Activated naive CD4-positive, alpha-beta T cell treated with anti-CD3 and anti-CD28 coated beads for 36 hours (primary cell): ENCODE data around the gene PTTG1. TPM values are rescaled to one million over a fixed set of nuclear protein-coding genes. Genes with fewer than 3 reads are reported as not detected.
A peak's percentile ranks its signal among the peaks of the same experiment; 100 is the strongest.

ENCODE experiments used
- CTCF ChIA-PET: fragments of 350-600 bp; sonication (Branson Sonifier 250); formaldehyde crosslinking; loops from one replicate; lab custom pipeline; 2021; ENCODE audit warnings: antibody characterized with exemption; lab: Charles Lee
- DNase-seq: peaks from one replicate; pipeline ENCODE4 v3.0.0-alpha.2; 2020
- H3K27ac Mint-ChIP-seq: one replicate; pipeline ENCODE4 v1.8.0; 2021; ENCODE audit warnings: mild to moderate bottlenecking, mixed read lengths
- H3K27me3 Mint-ChIP-seq: one replicate; pipeline ENCODE4 v1.8.0; 2021; ENCODE audit warnings: low read depth, mixed read lengths
- H3K36me3 Mint-ChIP-seq: one replicate; pipeline ENCODE4 v1.8.0; 2021; ENCODE audit warnings: low read depth, mixed read lengths
- H3K4me1 Mint-ChIP-seq: one replicate; pipeline ENCODE4 v1.8.0; 2021; ENCODE audit warnings: low read depth, mixed read lengths
- H3K4me3 Mint-ChIP-seq: one replicate; pipeline ENCODE4 v1.8.0; 2021; ENCODE audit warnings: mild to moderate bottlenecking, moderate library complexity, mixed read lengths
- H3K9me3 Mint-ChIP-seq: one replicate; pipeline ENCODE4 v1.8.0; 2021; ENCODE audit warnings: mixed read lengths
- intact Hi-C: fragments of 100-400 bp; cut with micrococcal nuclease; formaldehyde crosslinking; loops from one replicate; pipeline ENCODE4 v1.15.1; 2023
- total RNA-seq, 2 experiments: library from RNA; stranded (reverse); gene quantifications; one replicate each; pipeline ENCODE4 v1.2.3, GENCODE V29; 2021

PTTG1 gene
- total RNA-seq, 2 experiments from 2014 or later = 254 to 270 TPM

- H3K36me3 Mint-ChIP-seq = no peaks in the 10 kb centered on the region
- H3K9me3 Mint-ChIP-seq = no peaks in the 10 kb centered on the region
- no peak for DNase-seq
- H3K27ac Mint-ChIP-seq = no peak overlapping the region
- peaks cover 3% of the 10 kb centered on the region for H3K27me3 Mint-ChIP-seq
- H3K4me1 Mint-ChIP-seq = peaks cover 14% of the 10 kb centered on the region
- intact Hi-C loops = no loop called here
- no peak overlapping the region for H3K4me3 Mint-ChIP-seq
- CTCF ChIA-PET = interaction anchor here (2.6 kb wide), 1 partner anchor 18 kb away, joined by 16 read pairs; no protein-coding TSS in a partner anchor
Measured at GRCh38 chr5:160457252-160457651, 35.6 kb downstream of the PTTG1 start.

DNA sequence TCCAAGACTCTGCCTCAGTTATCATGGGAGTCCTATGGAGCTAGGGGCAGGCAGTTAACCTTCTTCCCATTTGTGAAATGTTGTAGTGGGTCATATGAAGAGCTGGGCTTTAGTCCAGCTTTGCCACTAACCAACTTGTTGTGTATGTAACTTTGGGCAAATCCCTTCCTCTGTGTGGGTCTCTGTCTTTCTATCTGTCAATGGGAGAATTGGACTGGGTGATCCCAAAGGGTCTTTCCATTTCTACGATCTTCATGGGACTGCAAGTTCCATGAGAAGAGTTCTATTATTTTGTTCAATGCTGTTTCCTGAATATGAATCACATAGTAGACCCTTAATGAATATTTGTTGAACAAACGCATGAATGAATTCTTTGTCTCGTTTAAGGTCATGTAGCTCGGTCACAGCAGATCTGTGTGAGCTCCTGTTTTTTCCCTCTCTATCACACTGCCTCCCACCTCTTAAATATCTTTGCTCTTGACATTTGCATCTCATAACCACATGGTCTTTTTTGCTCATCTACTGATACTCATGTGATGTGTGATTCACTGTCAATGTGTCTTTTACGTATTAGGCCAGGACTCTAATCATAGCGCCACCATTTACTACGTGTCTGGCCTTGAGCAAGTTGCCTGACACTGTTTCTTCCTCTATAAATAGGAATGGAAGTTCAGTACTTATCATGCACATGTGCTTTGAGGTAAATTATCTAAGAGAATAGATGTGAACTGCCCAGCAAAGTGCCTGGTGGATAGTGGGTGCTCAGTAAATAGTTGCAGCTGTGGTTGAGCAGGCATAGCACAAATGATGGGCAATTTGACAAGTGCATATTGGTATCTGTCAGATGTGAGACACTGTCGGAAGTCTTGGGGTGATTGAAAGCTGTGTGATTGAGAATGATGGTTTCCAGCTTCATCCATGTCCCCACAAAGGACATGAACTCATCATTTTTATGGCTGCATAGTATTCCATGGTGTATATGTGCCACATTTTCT is 37.4 kb downstream of the PTTG1 start:
- intact Hi-C loops = no loop called here
- Mint-ChIP-seq H3K9me3 (no peaks in the 10 kb centered on the region), H3K27me3 (peaks cover 3% of the 10 kb centered on the region), H3K4me3 (no peak overlapping the region), H3K36me3 (no peaks in the 10 kb centered on the region), H3K4me1 (peaks cover 20% of the 10 kb centered on the region), H3K27ac (no peak overlapping the region)
- DNase-seq = no peak
- CTCF ChIA-PET = interaction anchor here (1.3 to 2.9 kb wide), 3 partner anchors 20 to 39 kb away, joined by 3 to 21 read pairs (median 16); no protein-coding TSS in a partner anchor

- Mint-ChIP-seq H3K4me1 (peaks cover 32% of the 10 kb centered on the region), H3K27ac (no peak overlapping the region), H3K27me3 (peaks cover under 1% of the 10 kb centered on the region), H3K9me3 (no peaks in the 10 kb centered on the region), H3K36me3 (no peaks in the 10 kb centered on the region), H3K4me3 (no peak overlapping the region)
- no peak for DNase-seq
- intact Hi-C loops = loop anchor here (1.0 kb wide), 1 partner anchor 21 kb away; no protein-coding TSS in a partner anchor
- CTCF ChIA-PET = interaction anchor here (1.1 to 2.9 kb wide), 3 partner anchors 22 to 47 kb away, joined by 3 to 21 read pairs (median 6); no protein-coding TSS in a partner anchor
Measured at GRCh38 chr5:160460377-160461049, 38.9 kb downstream of the PTTG1 start.

DNA sequence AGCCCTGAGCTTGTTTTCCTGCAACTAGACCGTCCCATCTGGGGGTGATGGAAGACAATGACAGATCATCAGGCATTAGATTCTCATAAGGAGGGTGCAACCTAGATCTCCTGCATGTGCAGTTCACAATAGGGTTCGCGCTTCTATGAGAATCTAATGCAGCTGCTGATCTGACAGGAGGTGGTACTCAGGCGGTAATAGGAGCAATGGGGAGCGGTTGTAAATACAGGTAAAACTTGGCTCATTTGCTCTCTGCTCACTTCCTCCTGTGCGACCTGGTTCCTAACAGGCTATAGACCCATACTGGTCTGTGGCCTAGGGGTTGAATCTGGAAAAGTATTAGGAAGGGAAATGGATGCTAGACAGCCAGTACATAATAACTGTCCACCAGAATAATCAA is 39.7 kb downstream of the PTTG1 start:
- Mint-ChIP-seq H3K27ac (no peak overlapping the region), H3K4me3 (no peak overlapping the region), H3K36me3 (no peaks in the 10 kb centered on the region), H3K9me3 (no peaks in the 10 kb centered on the region), H3K27me3 (no peaks in the 10 kb centered on the region), H3K4me1 (peaks cover 36% of the 10 kb centered on the region)
- intact Hi-C loops = no loop called here
- DNase-seq = no peak
- CTCF ChIA-PET = interaction anchor here (2.9 kb wide), 1 partner anchor 23 kb away, joined by 21 read pairs; no protein-coding TSS in a partner anchor

DNA sequence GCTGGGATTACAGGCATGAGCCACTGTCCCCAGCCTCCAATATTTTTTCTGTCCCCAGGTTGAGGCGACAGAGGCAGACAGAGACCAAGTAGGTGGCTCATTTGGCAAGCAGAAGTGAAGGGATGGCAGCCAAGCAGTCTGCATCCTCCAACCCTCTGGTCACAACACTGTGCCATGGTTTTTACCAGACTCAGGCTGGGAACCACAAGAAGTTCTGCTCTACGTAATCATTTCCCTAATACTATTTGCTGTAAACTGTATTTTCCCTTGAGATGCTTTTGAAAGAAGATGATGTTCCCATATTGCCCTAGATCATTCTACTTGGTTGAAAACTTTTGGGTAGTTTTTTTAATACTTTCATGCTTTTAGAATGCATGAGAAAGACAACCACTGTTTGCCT is 40.5 kb downstream of the PTTG1 start:
- H3K27ac Mint-ChIP-seq = no peak overlapping the region
- no peak for DNase-seq
- intact Hi-C loops = no loop called here
- CTCF ChIA-PET = interaction anchor here (2.9 kb wide), 1 partner anchor 23 kb away, joined by 21 read pairs; no protein-coding TSS in a partner anchor
- peaks cover 44% of the 10 kb centered on the region for H3K4me1 Mint-ChIP-seq
- no peaks in the 10 kb centered on the region for H3K27me3 Mint-ChIP-seq
- H3K9me3 Mint-ChIP-seq = no peaks in the 10 kb centered on the region
- H3K36me3 Mint-ChIP-seq = no peaks in the 10 kb centered on the region
- H3K4me3 Mint-ChIP-seq = no peak overlapping the region

DNA sequence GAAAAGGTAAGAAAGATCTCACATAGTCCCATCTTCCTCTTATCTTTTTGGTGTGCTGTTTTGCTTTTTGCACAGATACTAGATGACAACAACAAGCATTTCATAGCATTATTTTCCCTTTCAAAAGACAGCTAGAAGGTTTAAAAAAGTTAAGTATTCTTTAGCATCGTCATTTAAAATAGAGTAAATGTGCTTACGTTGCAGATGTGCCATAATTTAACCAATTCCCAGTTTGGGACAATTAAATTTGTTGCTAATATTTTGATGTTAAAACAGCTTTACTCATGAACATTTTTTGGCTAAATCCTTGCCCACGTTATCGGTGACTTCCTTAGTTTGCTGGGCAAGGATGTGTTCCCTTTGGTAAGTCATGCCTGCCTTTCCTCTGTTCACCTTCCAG is 41.6 kb downstream of the PTTG1 start:
- H3K36me3 Mint-ChIP-seq = no peaks in the 10 kb centered on the region
- peaks cover 52% of the 10 kb centered on the region for H3K4me1 Mint-ChIP-seq
- no peak overlapping the region for H3K27ac Mint-ChIP-seq
- intact Hi-C loops = no loop called here
- DNase-seq = no peak
- H3K9me3 Mint-ChIP-seq = no peaks in the 10 kb centered on the region
- H3K4me3 Mint-ChIP-seq = no peak overlapping the region
- H3K27me3 Mint-ChIP-seq = no peaks in the 10 kb centered on the region
- CTCF ChIA-PET = interaction anchor here (5.9 kb wide), 1 partner anchor 24 kb away, joined by 74 read pairs; no protein-coding TSS in a partner anchor

DNA sequence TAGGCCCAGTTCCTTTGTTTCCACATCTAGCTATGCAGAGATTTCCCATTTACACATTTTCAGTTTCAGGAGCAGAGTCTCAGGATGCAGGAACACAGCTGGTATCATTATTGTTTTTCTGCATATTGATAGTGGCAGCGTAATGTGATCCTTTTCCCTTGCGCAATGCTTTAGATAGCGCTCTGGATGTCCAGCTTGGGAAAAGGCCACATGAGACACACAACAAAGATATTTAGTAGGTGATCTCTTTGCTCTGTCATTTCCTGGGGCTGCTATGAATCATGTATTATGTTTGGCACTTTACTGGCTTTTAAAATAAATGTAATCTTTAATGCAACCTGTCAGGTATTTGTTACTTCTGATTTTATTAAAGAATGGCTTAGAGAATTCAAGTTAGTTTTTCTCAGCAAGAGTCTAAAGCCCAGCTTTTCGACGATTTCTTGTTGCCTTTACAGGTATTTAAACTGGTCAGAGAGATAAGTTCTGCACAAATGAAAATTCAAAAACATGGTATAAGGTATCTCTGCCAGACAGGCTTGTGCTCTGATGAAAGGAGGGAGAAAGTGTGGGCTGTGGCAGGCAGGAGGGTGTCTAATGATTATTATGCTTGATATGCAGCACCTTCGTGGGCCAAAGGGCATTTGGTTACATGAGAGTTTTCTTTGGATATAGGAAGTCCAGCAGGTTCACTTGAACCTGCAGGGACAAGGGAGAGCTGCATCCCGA is 42.2 kb downstream of the PTTG1 start:
- Mint-ChIP-seq H3K27me3 (no peaks in the 10 kb centered on the region), H3K9me3 (no peaks in the 10 kb centered on the region), H3K4me1 (peaks cover 55% of the 10 kb centered on the region), H3K4me3 (no peak overlapping the region), H3K27ac (peak overlapping the region; percentile 69), H3K36me3 (no peaks in the 10 kb centered on the region)
- intact Hi-C loops = no loop called here
- CTCF ChIA-PET = interaction anchor here (0.7 to 5.9 kb wide), 3 partner anchors 24 to 506 kb away, joined by 4 to 74 read pairs (median 4); no protein-coding TSS in a partner anchor
- no peak for DNase-seq

GRCh38 chr5:160464466-160464797 is 42.8 kb downstream of the PTTG1 start:
- Mint-ChIP-seq H3K36me3 (peaks cover under 1% of the 10 kb centered on the region), H3K27ac (peak overlapping the region; percentile 69), H3K4me1 (peaks cover 51% of the 10 kb centered on the region), H3K27me3 (no peaks in the 10 kb centered on the region), H3K9me3 (no peaks in the 10 kb centered on the region), H3K4me3 (no peak overlapping the region)
- intact Hi-C loops = no loop called here
- DNase-seq = no peak
- CTCF ChIA-PET = interaction anchor here (0.7 to 5.9 kb wide), 4 partner anchors 25 to 505 kb away, joined by 3 to 74 read pairs (median 4); no protein-coding TSS in a partner anchor

GRCh38 chr5:160466116-160466515 is 44.5 kb downstream of the PTTG1 start:
- intact Hi-C loops = no loop called here
- H3K27ac Mint-ChIP-seq = no peak overlapping the region
- DNase-seq = no peak
- no peak overlapping the region for H3K4me3 Mint-ChIP-seq
- H3K27me3 Mint-ChIP-seq = no peaks in the 10 kb centered on the region
- H3K9me3 Mint-ChIP-seq = no peaks in the 10 kb centered on the region
- H3K4me1 Mint-ChIP-seq = peaks cover 62% of the 10 kb centered on the region
- CTCF ChIA-PET = interaction anchor here (0.8 to 5.9 kb wide), 3 partner anchors 9 to 41 kb away, joined by 3 to 74 read pairs (median 20); no protein-coding TSS in a partner anchor
- H3K36me3 Mint-ChIP-seq = peaks cover 6% of the 10 kb centered on the region

DNA sequence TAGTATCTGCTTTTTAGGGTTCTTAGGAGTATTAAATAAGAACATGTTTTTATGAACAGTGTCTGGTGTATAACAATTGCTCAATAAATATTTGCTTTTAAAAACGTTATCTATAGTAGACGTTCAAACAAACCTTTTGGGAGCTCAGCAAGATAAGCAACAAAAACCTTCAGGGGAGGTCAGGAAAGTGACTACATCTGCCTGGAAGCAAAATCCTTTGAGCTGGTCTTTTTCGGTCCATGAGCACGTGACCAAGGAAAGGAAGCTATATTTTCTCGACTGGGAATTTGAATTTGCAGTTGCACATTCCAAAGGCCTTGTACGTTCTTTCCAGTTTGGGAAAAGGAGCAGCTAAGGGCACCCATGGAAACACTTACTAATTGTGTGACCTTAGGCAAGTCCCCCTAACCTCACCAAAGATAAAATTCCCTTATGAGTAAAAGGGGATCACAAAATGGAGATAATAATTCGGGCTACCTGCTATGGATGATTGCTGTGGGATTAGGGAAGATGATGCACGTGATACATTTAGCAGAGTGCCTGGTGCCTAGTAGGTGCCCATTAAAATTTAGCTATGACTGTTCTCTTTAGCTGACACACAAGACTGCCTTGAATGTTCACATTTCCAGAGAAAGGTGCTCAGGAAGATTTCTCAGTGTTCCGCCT is 45.4 kb downstream of the PTTG1 start:
- Mint-ChIP-seq H3K4me3 (peak overlapping the region; percentile 99), H3K9me3 (no peaks in the 10 kb centered on the region), H3K27me3 (no peaks in the 10 kb centered on the region), H3K36me3 (peaks cover 10% of the 10 kb centered on the region), H3K4me1 (peaks cover 68% of the 10 kb centered on the region), H3K27ac (peak overlapping the region; percentile 98)
- intact Hi-C loops = no loop called here
- CTCF ChIA-PET = interaction anchor here (0.6 to 5.9 kb wide), 3 partner anchors 27 to 116 kb away, joined by 3 to 74 read pairs (median 20); no protein-coding TSS in a partner anchor
- DNase-seq = no peak
